CD4-positive, CD25-positive, alpha-beta regulatory T cell (primary cell): ENCODE data around the gene NBEA. TPM values are rescaled to one million over a fixed set of nuclear protein-coding genes. Genes with fewer than 3 reads are reported as not detected.
"Not testable (repeated sequence)": the region's sequence is repeated elsewhere in the genome, so short reads cannot be mapped to it uniquely, and the experiment has no call there.

Experiments
- ATAC-seq, 2 donors: fragments of 150-1000 bp; cut with Tn5 transposase; one replicate each; pipeline ENCODE4 v1.10.0; 2021; ENCODE audit warnings: low read depth in 2 of 2, moderate number of reproducible peaks in 2 of 2, moderate library complexity in 1 of 2
- DNase-seq, 3 donors: peaks; one replicate each; pipeline versions ENCODE4 v3.0.0 to v3.0.0-alpha.2; 2012 to 2022; ENCODE audit warnings: mixed read lengths in 1 of 3
- H3K27ac ChIP-seq: one replicate; pipeline ENCODE4 v1.7.0; 2013; ENCODE audit warnings: mild to moderate bottlenecking, low read length; ENCODE audit not compliant: insufficient read depth, poor library complexity, severe bottlenecking
- H3K27me3 ChIP-seq: one replicate; pipeline ENCODE4 v1.7.0; 2013; ENCODE audit warnings: low read length; ENCODE audit not compliant: control insufficient read depth, insufficient read depth
- H3K36me3 ChIP-seq: one replicate; pipeline ENCODE4 v1.7.0; 2013; ENCODE audit warnings: mild to moderate bottlenecking, low read length, moderate library complexity; ENCODE audit not compliant: control insufficient read depth, insufficient read depth
- H3K4me1 ChIP-seq: 2 replicates; pipeline ENCODE4 v1.7.0; 2013; ENCODE audit warnings: mild to moderate bottlenecking, low read length; ENCODE audit not compliant: insufficient read depth, control insufficient read depth, poor library complexity, severe bottlenecking
- H3K4me3 ChIP-seq: one replicate; pipeline ENCODE4 v1.7.0; 2013; ENCODE audit warnings: low read depth, mild to moderate bottlenecking, low read length, moderate library complexity
- H3K9me3 ChIP-seq, 2 experiments: 1 replicate in 1 of 2; 2 replicates in 1 of 2; pipeline ENCODE4 v1.7.0; 2013; ENCODE audit warnings: low read length in 2 of 2, mild to moderate bottlenecking in 1 of 2, moderate library complexity in 1 of 2; ENCODE audit not compliant: control insufficient read depth in 2 of 2
- H3K27ac Mint-ChIP-seq, 3 donors: one replicate each; pipeline ENCODE4 v1.8.0; 2020 to 2022; ENCODE audit warnings: mild to moderate bottlenecking in 3 of 3, mixed read lengths in 3 of 3, moderate library complexity in 2 of 3
- H3K27me3 Mint-ChIP-seq: one replicate; pipeline ENCODE4 v1.8.0; 2022; ENCODE audit warnings: mild to moderate bottlenecking, mixed read lengths
- H3K36me3 Mint-ChIP-seq: one replicate; pipeline ENCODE4 v1.8.0; 2020; ENCODE audit warnings: mixed read lengths
- H3K4me1 Mint-ChIP-seq, 4 donors: one replicate each; pipeline ENCODE4 v1.8.0; 2020 to 2022; ENCODE audit warnings: mixed read lengths in 4 of 4, mild to moderate bottlenecking in 1 of 4
- H3K4me3 Mint-ChIP-seq, 4 donors: one replicate each; pipeline ENCODE4 v1.8.0; 2020 to 2022; ENCODE audit warnings: mild to moderate bottlenecking in 4 of 4, mixed read lengths in 4 of 4, moderate library complexity in 3 of 4
- H3K9me3 Mint-ChIP-seq, 7 donors: one replicate each; pipeline ENCODE4 v1.8.0; 2020 to 2022; ENCODE audit warnings: mixed read lengths in 7 of 7, mild to moderate bottlenecking in 3 of 7, moderate library complexity in 2 of 7
- polyA plus RNA-seq, 4 donors: library from polyadenylated mRNA; unstranded; fragments of 300-500 nt; fragmentation: Illumina TruSeq; gene quantifications; one replicate each; pipeline ENCODE4 v1.2.3, GENCODE V29; 2021
- total RNA-seq: library from RNA; stranded (reverse); gene quantifications from one replicate; pipeline ENCODE4 v1.2.3, GENCODE V29; 2022

NBEA gene
- total and polyA plus RNA-seq, 5 donors from 2014 or later, result 0.02 to 1.1 (median 0.30) TPM

DNA sequence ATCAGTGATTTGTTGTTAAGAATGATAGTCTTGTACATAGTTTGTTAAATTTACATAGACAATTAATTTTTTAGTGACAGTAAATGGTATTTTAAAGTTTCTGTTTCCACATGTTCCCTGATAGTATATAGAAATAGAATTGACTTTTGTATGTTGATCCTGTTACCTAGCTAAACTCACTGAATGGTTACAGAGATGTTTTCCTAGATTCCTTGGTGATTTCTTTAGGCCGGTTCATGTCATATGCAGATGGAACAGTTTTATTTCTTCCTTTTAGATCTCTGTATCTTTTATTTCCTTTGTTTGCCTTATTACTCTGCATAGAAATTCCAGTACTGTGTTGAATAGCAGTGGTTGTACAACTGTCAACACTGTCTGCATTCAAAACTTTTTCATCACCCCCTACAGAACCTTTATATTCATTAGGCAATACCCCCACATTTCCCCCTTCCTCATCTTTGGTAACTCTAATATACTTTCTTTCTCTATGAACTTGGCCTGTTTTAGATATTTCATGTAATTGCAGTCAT is 86.3 kb downstream of the NBEA start:
- Histone ChIP-seq H3K9me3 (peaks cover 0 to 15% of the 10 kb centered on the region in 2 experiments), H3K4me1 (no peaks in the 10 kb centered on the region), H3K27ac (no peak overlapping the region), H3K4me3 (no peak overlapping the region), H3K27me3 (no peaks in the 10 kb centered on the region), H3K36me3 (no peaks in the 10 kb centered on the region)
- Mint-ChIP-seq H3K4me1 (no peaks in the 10 kb centered on the region), H3K36me3 (peaks cover 4% of the 10 kb centered on the region), H3K4me3 (no peak overlapping the region), H3K9me3 (peaks cover 8 to 44% (median 17%) of the 10 kb centered on the region in 7 donors), H3K27me3 (no peaks in the 10 kb centered on the region), H3K27ac (peak overlapping the region in 1 of 3 donors; percentile 82)
- ATAC-seq (no peak), DNase-seq (no peak)

DNA sequence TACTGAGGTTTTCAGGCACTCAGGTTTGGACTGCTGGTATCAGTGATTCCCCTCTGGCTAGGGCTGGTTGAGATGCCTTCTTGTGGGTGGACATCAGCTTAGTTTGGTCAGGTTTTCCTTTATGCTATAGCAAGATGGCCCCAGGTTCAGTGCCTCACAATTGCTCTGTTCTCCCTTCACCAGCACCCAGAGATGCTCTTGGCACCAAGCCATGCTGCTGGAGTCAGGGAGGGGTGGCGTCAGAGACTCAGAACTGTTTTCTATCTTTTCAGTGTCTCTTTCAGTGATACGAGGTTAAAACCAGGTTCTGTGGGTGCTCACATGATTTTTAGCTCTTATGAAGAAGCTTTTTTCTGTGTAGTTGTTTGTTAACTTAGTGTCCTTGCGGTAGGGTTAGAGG is 96.9 kb downstream of the NBEA start:
- no peak overlapping the region for H3K27ac Mint-ChIP-seq
- no peaks in the 10 kb centered on the region for H3K36me3 Mint-ChIP-seq
- no peaks in the 10 kb centered on the region for H3K4me1 ChIP-seq
- H3K4me1 Mint-ChIP-seq, result no peaks in the 10 kb centered on the region
- H3K9me3 Mint-ChIP-seq, result peaks cover 2 to 14% (median 5%) of the 10 kb centered on the region in 7 donors
- no peaks in the 10 kb centered on the region for H3K27me3 Mint-ChIP-seq
- ATAC-seq (no peak), DNase-seq (no peak)
- H3K36me3 ChIP-seq, result no peaks in the 10 kb centered on the region
- no peaks in the 10 kb centered on the region for H3K27me3 ChIP-seq
- no peaks in the 10 kb centered on the region for H3K9me3 ChIP-seq
- H3K4me3 Mint-ChIP-seq, result no peak overlapping the region
- H3K4me3 ChIP-seq, result no peak overlapping the region
- H3K27ac ChIP-seq, result no peak overlapping the region

GRCh38 chr13:35046587-35046986 is 104.5 kb downstream of the NBEA start:
- DNase-seq (no peak), ATAC-seq (no peak)
- Mint-ChIP-seq H3K36me3 (no peaks in the 10 kb centered on the region), H3K27ac (no peak overlapping the region), H3K27me3 (no peaks in the 10 kb centered on the region), H3K9me3 (peaks cover 0 to 2% (median 0%) of the 10 kb centered on the region in 7 donors), H3K4me1 (no peaks in the 10 kb centered on the region), H3K4me3 (no peak overlapping the region)
- Histone ChIP-seq H3K27ac (no peak overlapping the region), H3K36me3 (no peaks in the 10 kb centered on the region), H3K27me3 (no peaks in the 10 kb centered on the region), H3K4me1 (no peaks in the 10 kb centered on the region), H3K9me3 (no peaks in the 10 kb centered on the region), H3K4me3 (no peak overlapping the region)

DNA sequence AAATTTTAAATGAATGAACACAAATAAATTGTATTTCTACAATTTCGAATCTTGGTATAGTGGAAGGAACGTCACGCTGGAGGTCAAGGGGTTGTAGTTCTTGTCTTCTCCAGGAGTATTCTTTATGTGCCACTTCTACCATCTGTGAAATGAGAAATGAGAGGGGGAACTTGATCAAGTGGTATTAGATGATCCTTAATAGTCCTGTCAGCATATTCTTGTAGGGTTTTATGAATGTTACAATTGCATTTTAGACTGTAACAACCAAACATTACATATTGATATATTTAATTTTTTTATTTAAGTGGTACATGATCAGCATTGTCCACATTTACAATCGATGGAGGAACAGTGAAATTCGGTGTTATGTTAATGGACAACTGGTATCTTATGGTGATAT is 113.6 kb downstream of the NBEA start:
- H3K27me3 Mint-ChIP-seq, result no peaks in the 10 kb centered on the region
- Histone ChIP-seq H3K27ac (no peak overlapping the region), H3K36me3 (no peaks in the 10 kb centered on the region), H3K4me3 (no peak overlapping the region), H3K27me3 (no peaks in the 10 kb centered on the region), H3K9me3 (no peaks in the 10 kb centered on the region), H3K4me1 (no peaks in the 10 kb centered on the region)
- H3K9me3 Mint-ChIP-seq, result peaks cover 0 to 4% (median 0%) of the 10 kb centered on the region in 7 donors
- no peaks in the 10 kb centered on the region for H3K36me3 Mint-ChIP-seq
- DNase-seq (no peak), ATAC-seq (no peak)
- peak overlapping the region in 1 of 3 donors; percentile 2 for H3K27ac Mint-ChIP-seq
- no peak overlapping the region for H3K4me3 Mint-ChIP-seq
- H3K4me1 Mint-ChIP-seq, result no peaks in the 10 kb centered on the region

DNA sequence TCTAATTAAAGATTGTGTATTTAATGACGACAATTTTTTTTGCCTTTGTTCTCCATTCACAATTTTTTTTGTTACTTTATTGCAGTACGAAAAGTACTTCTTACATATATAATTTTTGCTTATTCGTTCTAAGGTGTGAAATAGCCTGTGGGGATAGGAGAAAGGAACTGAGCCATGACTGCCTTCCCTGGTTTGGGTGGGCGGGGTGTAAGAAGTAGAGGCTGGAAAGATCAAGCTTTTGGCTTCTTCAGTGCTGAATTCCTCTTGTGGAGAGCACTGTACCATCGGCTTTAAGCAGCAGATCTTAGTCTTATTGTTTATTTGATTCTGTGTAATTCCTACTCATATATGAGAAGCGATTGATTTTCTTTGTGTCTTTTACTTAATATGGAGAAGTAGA is 115.8 kb downstream of the NBEA start:
- Histone ChIP-seq H3K36me3 (no peaks in the 10 kb centered on the region), H3K27ac (no peak overlapping the region), H3K27me3 (no peaks in the 10 kb centered on the region), H3K4me3 (no peak overlapping the region), H3K4me1 (no peaks in the 10 kb centered on the region), H3K9me3 (no peaks in the 10 kb centered on the region)
- DNase-seq (no peak), ATAC-seq (no peak)
- Mint-ChIP-seq H3K4me3 (no peak overlapping the region), H3K4me1 (no peaks in the 10 kb centered on the region), H3K9me3 (peaks cover 0 to 6% (median 0%) of the 10 kb centered on the region in 7 donors), H3K27me3 (no peaks in the 10 kb centered on the region), H3K27ac (no peak overlapping the region), H3K36me3 (no peaks in the 10 kb centered on the region)

DNA sequence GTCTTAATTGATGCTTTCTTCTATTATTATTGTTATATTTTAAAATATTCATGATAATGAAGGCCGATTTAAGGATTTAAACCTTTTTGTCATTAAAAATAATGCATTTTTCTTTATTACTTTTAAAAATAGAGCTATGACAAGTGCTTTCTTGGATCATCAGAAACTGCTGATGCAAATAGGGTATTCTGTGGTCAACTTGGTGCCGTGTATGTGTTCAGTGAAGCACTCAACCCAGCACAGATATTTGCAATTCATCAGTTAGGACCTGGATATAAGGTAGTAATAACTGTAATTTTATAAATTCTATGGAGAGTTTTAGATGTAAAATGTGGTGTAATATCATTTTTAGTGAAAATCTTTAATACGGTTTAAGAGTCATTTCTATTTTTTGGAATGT is 116.5 kb downstream of the NBEA start:
- not testable (repeated sequence) for H3K9me3 ChIP-seq, H3K27me3 ChIP-seq, ATAC-seq, H3K4me1 ChIP-seq, H3K27ac Mint-ChIP-seq, DNase-seq, H3K4me1 Mint-ChIP-seq, H3K36me3 Mint-ChIP-seq, H3K27me3 Mint-ChIP-seq, H3K27ac ChIP-seq, H3K9me3 Mint-ChIP-seq, H3K36me3 ChIP-seq, H3K4me3 ChIP-seq, H3K4me3 Mint-ChIP-seq

- no peaks in the 10 kb centered on the region for H3K4me1 ChIP-seq
- DNase-seq (no peak), ATAC-seq (no peak)
- H3K27ac Mint-ChIP-seq, result no peak overlapping the region
- no peaks in the 10 kb centered on the region for H3K9me3 ChIP-seq
- no peaks in the 10 kb centered on the region for H3K36me3 Mint-ChIP-seq
- H3K36me3 ChIP-seq, result no peaks in the 10 kb centered on the region
- H3K4me3 Mint-ChIP-seq, result no peak overlapping the region
- no peak overlapping the region for H3K27ac ChIP-seq
- no peaks in the 10 kb centered on the region for H3K27me3 ChIP-seq
- peaks cover 0 to 15% (median 9%) of the 10 kb centered on the region in 7 donors for H3K9me3 Mint-ChIP-seq
- H3K4me3 ChIP-seq, result no peak overlapping the region
- no peaks in the 10 kb centered on the region for H3K27me3 Mint-ChIP-seq
- H3K4me1 Mint-ChIP-seq, result no peaks in the 10 kb centered on the region
These were observed 144.6 kb downstream of the NBEA start for GRCh38 chr13:35086667-35087066.

GRCh38 chr13:35092251-35092650 is 150.2 kb downstream of the NBEA start:
- DNase-seq, result no peak
- Mint-ChIP-seq H3K4me3 (no peak overlapping the region), H3K9me3 (peaks cover 0 to 6% (median 2%) of the 10 kb centered on the region in 7 donors), H3K36me3 (no peaks in the 10 kb centered on the region), H3K27me3 (no peaks in the 10 kb centered on the region), H3K4me1 (no peaks in the 10 kb centered on the region), H3K27ac (no peak overlapping the region)
- Histone ChIP-seq H3K27ac (no peak overlapping the region), H3K9me3 (no peaks in the 10 kb centered on the region), H3K4me1 (no peaks in the 10 kb centered on the region), H3K36me3 (no peaks in the 10 kb centered on the region), H3K27me3 (no peaks in the 10 kb centered on the region), H3K4me3 (no peak overlapping the region)
- no peak for ATAC-seq
